H9 (cell line): ENCODE results near the gene HRAS. TPM values are rescaled to one million over a fixed set of nuclear protein-coding genes. Genes with fewer than 3 reads are reported as not detected.

Source experiments
- DNase-seq: peaks from one replicate; pipeline ENCODE4 v3.0.0-alpha.2; 2017
- H2AFZ ChIP-seq: one replicate; pipeline ENCODE4 v1.6.1; 2013; ENCODE audit warnings: mild to moderate bottlenecking, low read length, control low read depth, moderate library complexity
- H2AK5ac ChIP-seq: 2 replicates; pipeline ENCODE4 v1.6.1; 2013; ENCODE audit warnings: low read length, control low read depth, mixed read lengths; ENCODE audit not compliant: insufficient read length
- H2BK120ac ChIP-seq: one replicate; pipeline ENCODE4 v1.6.1; 2013; ENCODE audit warnings: low read depth, mild to moderate bottlenecking, low read length, control low read depth, inconsistent platforms; ENCODE audit not compliant: poor library complexity, severe bottlenecking
- H2BK12ac ChIP-seq: 2 replicates; pipeline ENCODE4 v1.6.1; 2013; ENCODE audit warnings: low read length, control low read depth, mixed read lengths, low read depth; ENCODE audit not compliant: insufficient read length
- H2BK15ac ChIP-seq: 2 replicates; pipeline ENCODE4 v1.6.1; 2013; ENCODE audit warnings: low read depth, low read length, control low read depth
- H2BK20ac ChIP-seq: one replicate; pipeline ENCODE4 v1.6.1; 2013; ENCODE audit warnings: low read depth, mild to moderate bottlenecking, low read length, control low read depth, inconsistent platforms; ENCODE audit not compliant: poor library complexity, severe bottlenecking
- H2BK5ac ChIP-seq: 2 replicates; pipeline ENCODE4 v1.6.1; 2013; ENCODE audit warnings: low read length, control low read depth, mixed read lengths; ENCODE audit not compliant: insufficient read length
- H3K14ac ChIP-seq: 2 replicates; pipeline ENCODE4 v1.6.1; 2013; ENCODE audit warnings: low read length, control low read depth; ENCODE audit not compliant: insufficient read depth
- H3K18ac ChIP-seq: 2 replicates; pipeline ENCODE4 v1.6.1; 2013; ENCODE audit warnings: low read depth, mild to moderate bottlenecking, mixed read lengths, low read length, control low read depth; ENCODE audit not compliant: insufficient read length
- H3K23ac ChIP-seq: 2 replicates; pipeline ENCODE4 v1.6.1; 2013; ENCODE audit warnings: low read length, control low read depth, mixed read lengths, low read depth; ENCODE audit not compliant: insufficient read length
- H3K23me2 ChIP-seq: 2 replicates; pipeline ENCODE4 v1.6.1; 2013; ENCODE audit warnings: low read depth, mild to moderate bottlenecking, mixed read lengths, low read length, control low read depth; ENCODE audit not compliant: insufficient read length, poor library complexity, severe bottlenecking
- H3K27ac ChIP-seq: 2 replicates; pipeline ENCODE4 v1.5.1; 2013; ENCODE audit warnings: low read length, control low read depth, mixed read lengths, low read depth; ENCODE audit not compliant: insufficient read length
- H3K27me3 ChIP-seq: 2 replicates; pipeline ENCODE4 v1.6.1; 2013; ENCODE audit warnings: low read length, control low read depth, inconsistent platforms; ENCODE audit not compliant: insufficient read depth
- H3K4ac ChIP-seq: 2 replicates; pipeline ENCODE4 v1.6.1; 2013; ENCODE audit warnings: low read depth, mild to moderate bottlenecking, control low read depth, inconsistent platforms, low read length, moderate library complexity
- H3K4me1 ChIP-seq: 2 replicates; pipeline ENCODE4 v1.6.1; 2013; ENCODE audit warnings: low read length, control low read depth, inconsistent platforms; ENCODE audit not compliant: insufficient read depth
- H3K4me2 ChIP-seq: 2 replicates; pipeline ENCODE4 v1.6.1; 2013; ENCODE audit warnings: low read length, control low read depth, mixed read lengths; ENCODE audit not compliant: insufficient read length, insufficient read depth
- H3K56ac ChIP-seq: 2 replicates; pipeline ENCODE4 v1.6.1; 2013; ENCODE audit warnings: low read depth, mild to moderate bottlenecking, mixed read lengths, low read length, control low read depth; ENCODE audit not compliant: insufficient read length
- H3K79me1 ChIP-seq: 2 replicates; pipeline ENCODE4 v1.6.1; 2013; ENCODE audit warnings: low read depth, mild to moderate bottlenecking, moderate library complexity, low read length, control low read depth, inconsistent platforms; ENCODE audit not compliant: insufficient read depth, poor library complexity, severe bottlenecking
- H3K79me2 ChIP-seq: 2 replicates; pipeline ENCODE4 v1.6.1; 2013; ENCODE audit warnings: low read length, control low read depth, inconsistent platforms; ENCODE audit not compliant: insufficient read depth
- H3K9ac ChIP-seq: 2 replicates; pipeline ENCODE4 v1.6.1; 2013; ENCODE audit warnings: low read length, control low read depth, mixed read lengths; ENCODE audit not compliant: insufficient read length; ENCODE audit errors: extremely low read depth
- H3K9me3 ChIP-seq: one replicate; pipeline ENCODE4 v1.6.1; 2013; ENCODE audit warnings: low read depth, low read length, inconsistent platforms; ENCODE audit not compliant: control insufficient read depth
- H3T11ph ChIP-seq: one replicate; pipeline ENCODE4 v1.6.1; 2013; ENCODE audit warnings: mild to moderate bottlenecking, low read length, control low read depth, inconsistent platforms
- H4K20me1 ChIP-seq: one replicate; pipeline ENCODE4 v1.6.1; 2013; ENCODE audit not compliant: control insufficient read depth, insufficient read length, insufficient read depth
- H4K5ac ChIP-seq: 2 replicates; pipeline ENCODE4 v1.6.1; 2013; ENCODE audit warnings: low read depth, mild to moderate bottlenecking, mixed read lengths, low read length, control low read depth; ENCODE audit not compliant: insufficient read length
- H4K8ac ChIP-seq: replicated peaks from 2 replicates; pipeline ENCODE4 v1.6.1; 2013; ENCODE audit warnings: low read length, control low read depth, mixed read lengths, low read depth; ENCODE audit not compliant: insufficient read length
- H4K91ac ChIP-seq: 2 replicates; pipeline ENCODE4 v1.6.1; 2013; ENCODE audit warnings: low read depth, mild to moderate bottlenecking, moderate library complexity, mixed read lengths, low read length, control low read depth; ENCODE audit not compliant: insufficient read length
- H3K27ac Mint-ChIP-seq, 3 experiments: 2 replicates in 2 of 3; 3 replicates in 1 of 3; pipeline ENCODE4 v1.8.0; 2020 to 2021; ENCODE audit warnings: mixed read lengths in 3 of 3, mild to moderate bottlenecking in 1 of 3, moderate library complexity in 1 of 3
- H3K27me3 Mint-ChIP-seq: 2 replicates; pipeline ENCODE4 v1.8.0; 2021; ENCODE audit warnings: low read depth, mild to moderate bottlenecking, moderate library complexity, mixed read lengths
- H3K36me3 Mint-ChIP-seq, 3 experiments: 2 replicates in 2 of 3; 3 replicates in 1 of 3; pipeline ENCODE4 v1.8.0; 2020 to 2021; ENCODE audit warnings: low read depth in 3 of 3, mixed read lengths in 3 of 3; ENCODE audit not compliant: insufficient read depth in 1 of 3
- H3K4me1 Mint-ChIP-seq, 2 experiments: 2 replicates each; pipeline ENCODE4 v1.8.0; 2020; ENCODE audit warnings: mixed read lengths in 2 of 2
- H3K4me3 Mint-ChIP-seq, 2 experiments: 2 replicates in 1 of 2; 3 replicates in 1 of 2; pipeline ENCODE4 v1.8.0; 2020 to 2021; ENCODE audit warnings: mild to moderate bottlenecking in 2 of 2, mixed read lengths in 2 of 2, moderate library complexity in 1 of 2
- H3K9me3 Mint-ChIP-seq, 2 experiments: 2 replicates in 1 of 2; 3 replicates in 1 of 2; pipeline ENCODE4 v1.8.0; 2020; ENCODE audit warnings: mild to moderate bottlenecking in 2 of 2, mixed read lengths in 2 of 2, moderate library complexity in 1 of 2
- WGBS: extraction: QIAGEN DNeasy Blood & Tissue Kit; methylation state at CpG from one replicate; pipeline ENCODE4 v1.1.7; 2013; ENCODE audit warnings: missing lambda C conversion rate, low lambda C conversion rate, mixed read lengths; ENCODE audit not compliant: insufficient read length; ENCODE audit errors: extremely low coverage; 5-methylcytosine and 5-hydroxymethylcytosine counted together
- total RNA-seq: library from RNA; stranded (reverse); gene quantifications from 2 replicates; pipeline ENCODE4 v1.2.1, GENCODE V29; 2021
- TF ChIP-seq, protein P1 (sequence below): fragments of 200-600 bp; sonication (generic); conservative IDR thresholded peaks from 3 replicates; pipeline ENCODE4 v1.8.0; 2021; ENCODE audit warnings: antibody characterized with exemption, mild to moderate bottlenecking

The HRAS gene
- total RNA-seq, 1 experiment from 2014 or later: 61.8 TPM

DNA sequence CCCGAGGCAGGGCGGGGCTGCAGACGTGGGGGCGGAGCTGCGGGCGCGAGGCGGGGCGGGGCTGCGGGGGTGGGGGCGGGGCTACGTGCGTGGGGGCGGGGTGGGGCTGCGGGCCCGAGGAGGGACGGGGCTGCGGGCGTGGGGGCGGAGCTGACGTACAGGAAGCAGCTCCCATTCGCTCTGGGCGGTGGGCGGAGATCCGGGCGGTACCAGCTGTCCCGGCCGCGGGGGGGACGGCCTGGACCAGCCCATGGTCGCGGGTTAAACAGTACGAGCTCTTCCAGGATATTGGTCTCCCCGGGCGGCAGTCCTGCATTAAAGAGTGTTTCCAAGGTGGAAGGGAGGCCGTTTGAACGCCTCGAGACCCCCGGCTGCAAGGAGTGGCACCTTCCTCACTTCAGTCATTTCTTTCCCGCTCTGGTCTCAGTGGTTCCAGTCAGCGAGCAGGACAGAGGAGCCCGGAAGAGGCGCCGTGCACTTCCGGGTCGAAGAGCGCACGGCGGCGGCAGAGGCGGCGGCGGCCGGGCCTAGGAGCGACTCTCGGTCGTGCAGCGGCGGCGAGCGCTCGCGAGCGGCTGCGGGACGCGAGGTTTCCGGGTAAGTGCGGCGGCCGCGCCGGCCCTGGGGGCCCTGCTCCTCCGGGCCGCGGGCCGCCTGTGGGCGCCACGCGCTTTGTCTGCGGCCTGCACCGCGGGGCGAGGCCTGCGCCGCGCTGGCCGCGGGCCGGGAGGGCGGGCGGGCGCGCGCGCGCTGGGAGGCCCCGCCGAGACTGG lies 40.8 kb upstream of the HRAS start, which contains the start of gene PHRF1:
TSS of gene PHRF1 (plus strand) at position 475 of the 773 bp plus-strand sequence. CDS start 5,043 bp downstream, outside the sequence.
- Histone ChIP-seq H3K4me2 (peak within 1 kb of the TSS; percentile 94), H3K27ac (peak within 1 kb of the TSS; percentile 12), H3K4ac (no peak within 1 kb of the TSS; the same call in 1 of the 2 replicates), H4K5ac (no peak within 1 kb of the TSS), H3K4me1 (no peaks in the 10 kb centered on the region), H2BK5ac (no peak within 1 kb of the TSS), H3K27me3 (no peaks in the 10 kb centered on the region; the same call in 1 of the 2 replicates), H2BK12ac (no peak within 1 kb of the TSS), H3K9me3 (no peaks in the 10 kb centered on the region), H2AK5ac (no peak within 1 kb of the TSS), H3K23ac (peak within 1 kb of the TSS; percentile 19), H3K79me1 (peaks cover 10% of the 10 kb centered on the region), H2AFZ (no peak within 1 kb of the TSS), H2BK15ac (no peak within 1 kb of the TSS), H3K9ac (peak within 1 kb of the TSS; percentile 93), H4K91ac (no peak within 1 kb of the TSS), H4K8ac (no peak within 1 kb of the TSS), H3K18ac (peak within 1 kb of the TSS; percentile 100), H3K79me2 (peaks cover 40% of the 10 kb centered on the region; the same call in 1 of the 2 replicates), H3K14ac (peak within 1 kb of the TSS; percentile 100), H3K56ac (no peak within 1 kb of the TSS), H4K20me1 (no peaks in the 10 kb centered on the region), H2BK20ac (no peak within 1 kb of the TSS), H3T11ph (no peak within 1 kb of the TSS), H2BK120ac (peak within 1 kb of the TSS; percentile 95), H3K23me2 (peaks cover 16% of the 10 kb centered on the region)
- no CpG with 5 or more reads among the region's 99 CpGs for WGBS
- TF ChIP-seq, protein P1, sequence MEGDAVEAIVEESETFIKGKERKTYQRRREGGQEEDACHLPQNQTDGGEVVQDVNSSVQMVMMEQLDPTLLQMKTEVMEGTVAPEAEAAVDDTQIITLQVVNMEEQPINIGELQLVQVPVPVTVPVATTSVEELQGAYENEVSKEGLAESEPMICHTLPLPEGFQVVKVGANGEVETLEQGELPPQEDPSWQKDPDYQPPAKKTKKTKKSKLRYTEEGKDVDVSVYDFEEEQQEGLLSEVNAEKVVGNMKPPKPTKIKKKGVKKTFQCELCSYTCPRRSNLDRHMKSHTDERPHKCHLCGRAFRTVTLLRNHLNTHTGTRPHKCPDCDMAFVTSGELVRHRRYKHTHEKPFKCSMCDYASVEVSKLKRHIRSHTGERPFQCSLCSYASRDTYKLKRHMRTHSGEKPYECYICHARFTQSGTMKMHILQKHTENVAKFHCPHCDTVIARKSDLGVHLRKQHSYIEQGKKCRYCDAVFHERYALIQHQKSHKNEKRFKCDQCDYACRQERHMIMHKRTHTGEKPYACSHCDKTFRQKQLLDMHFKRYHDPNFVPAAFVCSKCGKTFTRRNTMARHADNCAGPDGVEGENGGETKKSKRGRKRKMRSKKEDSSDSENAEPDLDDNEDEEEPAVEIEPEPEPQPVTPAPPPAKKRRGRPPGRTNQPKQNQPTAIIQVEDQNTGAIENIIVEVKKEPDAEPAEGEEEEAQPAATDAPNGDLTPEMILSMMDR: no peak
- H3K36me3 Mint-ChIP-seq: peaks cover 3 to 11% (median 5%) of the 10 kb centered on the region in 3 experiments; a peak in 6 of 7 replicates
- peak within 1 kb of the TSS; percentile 100 for H3K27ac Mint-ChIP-seq
- peaks cover 14% of the 10 kb centered on the region for H3K27me3 Mint-ChIP-seq
- peak; percentile 94 for DNase-seq
- peak within 1 kb of the TSS; percentile 90 to 95 for H3K4me3 Mint-ChIP-seq
- peaks cover 28 to 33% of the 10 kb centered on the region in 2 experiments for H3K4me1 Mint-ChIP-seq
- no peaks in the 10 kb centered on the region for H3K9me3 Mint-ChIP-seq
